Inferior parietal cortex (tissue), 1 donor: Measurements from ENCODE around the gene FHL1.
"Not testable (repeated sequence)": the region's sequence is repeated elsewhere in the genome, so short reads cannot be mapped to it uniquely, and the experiment has no call there.

Source experiments
- DNase-seq: peaks from one replicate; pipeline ENCODE4 v3.0.0-alpha.2; 2016; ENCODE audit errors: extremely low spot score

Gene FHL1

GRCh38 chrX:136146614-136147314 lies 569 bp upstream of the FHL1 start:
- DNase-seq = no peak

GRCh38 chrX:136147976-136148375 lies 643 bp downstream of the FHL1 start:
- DNase-seq = no peak

- DNase-seq = no peak
Measured at GRCh38 chrX:136148391-136148790, 1.1 kb downstream of the FHL1 start.

DNA sequence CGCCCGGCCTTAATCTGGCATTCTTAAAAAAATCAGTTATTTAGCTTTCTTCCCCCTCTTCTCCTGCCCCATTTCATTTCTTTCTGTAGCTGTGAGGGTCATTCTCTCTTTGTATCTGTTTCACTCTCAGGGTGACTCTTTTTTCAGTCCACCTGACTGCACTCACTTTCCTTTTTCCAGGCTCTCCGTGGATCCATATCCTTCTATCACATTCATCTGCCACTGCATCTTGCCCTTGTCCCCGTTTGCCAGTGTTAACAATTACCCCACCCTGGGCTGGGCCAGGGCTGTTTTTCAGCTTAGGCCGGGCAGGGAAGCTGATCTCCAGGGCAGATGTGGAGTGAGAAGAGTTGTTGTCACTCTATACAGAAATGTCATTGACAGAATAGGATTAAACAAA lies 7.7 kb downstream of the FHL1 start:
- no peak for DNase-seq

GRCh38 chrX:136156560-136157117 lies 9.3 kb downstream of the FHL1 start:
- no peak for DNase-seq

DNA sequence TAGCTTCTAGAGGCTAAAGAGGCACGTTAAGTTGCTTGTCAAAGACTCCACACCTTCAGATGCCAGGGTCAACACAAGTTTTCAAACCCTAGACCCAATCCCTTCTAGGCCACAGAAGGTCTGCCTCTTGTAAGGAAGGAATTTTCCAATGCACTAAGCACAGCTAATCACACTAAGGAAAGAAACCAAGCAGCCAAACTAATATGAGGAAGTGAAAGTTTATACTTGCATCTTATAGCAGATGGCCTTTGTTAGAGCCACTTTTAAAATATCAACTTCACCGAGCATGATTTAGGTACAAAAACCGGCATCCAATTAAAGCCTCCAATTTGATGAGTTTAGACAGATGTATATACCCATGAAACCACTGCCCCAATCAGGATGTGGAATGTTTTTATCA lies 9.9 kb downstream of the FHL1 start:
- DNase-seq = no peak

DNA sequence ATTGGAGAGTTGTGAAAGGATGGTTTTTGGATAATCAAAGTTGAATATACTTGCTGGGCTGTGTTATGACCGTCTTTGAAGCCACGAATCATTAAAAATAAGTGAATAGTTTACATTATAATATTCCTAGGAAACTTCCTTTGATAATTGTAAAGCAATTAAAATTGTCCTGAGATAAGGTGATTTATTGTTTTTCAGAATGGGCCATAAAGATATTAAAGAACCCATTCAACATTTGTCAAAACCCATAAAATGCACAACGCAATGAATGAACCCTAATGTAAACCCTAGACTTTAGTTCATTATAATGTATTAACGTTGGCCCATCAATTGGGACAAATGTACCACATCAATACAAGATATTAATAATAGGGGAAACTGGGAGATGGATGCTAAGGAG lies 11.4 kb downstream of the FHL1 start:
- DNase-seq = no peak

DNA sequence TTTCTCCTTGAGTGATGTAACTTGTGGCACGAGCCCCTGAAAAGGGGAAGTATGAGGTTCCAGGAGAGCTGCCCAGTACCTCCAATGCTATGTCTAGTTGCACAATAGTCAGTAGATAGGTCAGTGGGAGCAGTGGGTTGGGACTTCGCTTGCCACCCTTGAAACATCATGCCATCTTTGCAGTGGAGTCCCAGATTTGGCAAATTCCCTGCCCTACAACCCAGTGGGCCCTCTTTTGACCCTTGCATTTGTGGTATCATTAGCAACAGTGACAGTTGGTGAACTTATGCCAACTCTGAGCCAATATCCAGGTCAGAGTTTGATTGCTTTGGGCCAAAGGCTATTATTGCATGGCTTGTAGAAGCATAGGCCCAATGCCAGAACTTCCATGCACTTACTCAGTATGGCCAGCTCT lies 12.3 kb downstream of the FHL1 start:
- no peak for DNase-seq

DNA sequence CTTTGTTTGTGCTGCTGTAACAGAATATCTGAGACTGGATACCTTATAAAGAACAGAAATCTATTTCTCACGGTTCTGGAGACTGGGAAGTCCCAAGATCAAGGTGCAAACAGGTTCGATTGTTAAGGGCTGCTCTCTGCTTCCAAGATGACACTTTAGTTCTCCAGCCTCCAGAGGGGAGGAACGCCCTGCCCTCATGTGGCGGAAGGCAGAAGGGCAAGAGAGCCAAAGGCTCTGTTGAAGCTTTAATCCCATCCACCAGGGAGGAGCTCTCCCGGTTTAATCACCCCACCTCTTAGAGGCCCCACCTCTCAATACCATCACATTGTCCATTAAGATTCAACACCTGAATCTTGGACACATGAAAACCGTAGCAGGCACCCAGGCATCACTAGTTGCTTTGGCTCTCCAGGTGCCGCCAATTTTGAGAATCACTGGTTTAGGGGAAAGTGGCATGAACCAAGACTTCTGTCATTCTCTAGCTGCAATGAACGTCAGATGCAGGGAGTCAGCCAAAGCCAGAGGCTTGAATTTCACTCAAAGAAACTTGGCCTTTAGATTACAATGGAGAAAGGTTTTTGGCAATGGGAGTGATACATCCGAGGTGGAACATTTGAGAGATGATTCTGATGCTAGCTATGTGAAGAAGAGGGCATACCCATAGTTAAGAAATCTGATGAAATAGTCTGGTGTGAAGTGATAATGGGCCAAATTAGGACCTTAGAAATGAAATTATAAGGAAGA lies 15.7 kb downstream of the FHL1 start:
- peak; percentile 25 for DNase-seq

DNA sequence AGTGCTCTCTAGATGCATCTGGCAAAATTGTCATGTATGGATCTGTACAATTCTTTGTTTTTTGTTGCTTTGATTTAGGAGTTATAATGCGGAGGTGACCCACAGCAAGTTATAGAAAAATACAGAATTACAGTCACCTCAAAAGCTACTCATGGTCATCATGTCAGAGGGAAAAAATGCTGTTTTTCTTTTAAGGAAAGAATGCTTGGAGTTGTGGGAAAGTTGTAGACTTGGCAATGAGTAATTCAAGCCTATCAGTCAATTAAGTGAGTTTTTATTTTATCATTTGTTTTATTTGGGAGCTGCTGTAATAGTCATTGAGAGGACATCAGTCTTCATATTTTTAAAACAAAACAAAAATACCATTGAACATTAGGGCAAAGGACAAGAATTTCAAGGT lies 16.4 kb downstream of the FHL1 start:
- DNase-seq = no peak

DNA sequence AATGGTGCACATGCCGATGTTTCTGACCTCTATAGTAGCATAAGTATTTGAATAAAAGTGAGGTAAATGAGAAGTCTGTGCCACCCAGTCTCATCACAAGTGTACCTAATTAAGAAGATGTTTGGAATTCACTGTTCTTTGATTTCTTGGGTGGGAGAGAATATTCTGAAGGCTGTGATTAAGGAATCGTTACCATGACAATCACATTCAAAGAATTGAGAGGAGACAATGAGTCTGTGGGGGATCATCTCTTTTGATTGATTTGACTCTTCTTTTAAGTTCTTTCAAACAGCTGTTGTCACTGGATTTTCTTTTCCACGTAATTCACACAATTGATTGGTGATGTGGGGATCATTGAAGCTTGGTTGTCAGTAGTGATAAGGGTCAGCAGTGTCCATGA lies 18.1 kb downstream of the FHL1 start:
- no peak for DNase-seq

GRCh38 chrX:136166221-136166855 lies 19.0 kb downstream of the FHL1 start:
- DNase-seq = peak; percentile 25

DNA sequence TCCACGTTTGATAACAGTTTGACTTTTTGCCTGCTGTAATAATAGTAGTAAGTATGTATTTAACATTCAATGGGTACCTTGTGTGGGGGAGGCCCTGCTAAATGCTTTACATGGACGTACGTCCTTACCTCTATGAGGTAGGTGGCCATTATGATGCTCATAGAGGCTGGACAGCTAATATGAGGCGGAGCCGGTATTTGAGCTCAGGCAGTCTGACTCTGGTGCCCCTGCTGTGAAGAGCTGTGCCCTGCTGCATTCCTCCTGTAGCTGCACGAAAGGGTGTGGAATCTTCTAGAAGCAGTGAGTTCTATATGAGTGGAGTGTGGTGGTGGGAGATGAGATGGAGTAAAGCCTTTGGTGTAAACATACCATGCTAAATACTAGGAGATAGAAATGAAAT lies 20.7 kb downstream of the FHL1 start:
- DNase-seq = not testable (repeated sequence)

DNA sequence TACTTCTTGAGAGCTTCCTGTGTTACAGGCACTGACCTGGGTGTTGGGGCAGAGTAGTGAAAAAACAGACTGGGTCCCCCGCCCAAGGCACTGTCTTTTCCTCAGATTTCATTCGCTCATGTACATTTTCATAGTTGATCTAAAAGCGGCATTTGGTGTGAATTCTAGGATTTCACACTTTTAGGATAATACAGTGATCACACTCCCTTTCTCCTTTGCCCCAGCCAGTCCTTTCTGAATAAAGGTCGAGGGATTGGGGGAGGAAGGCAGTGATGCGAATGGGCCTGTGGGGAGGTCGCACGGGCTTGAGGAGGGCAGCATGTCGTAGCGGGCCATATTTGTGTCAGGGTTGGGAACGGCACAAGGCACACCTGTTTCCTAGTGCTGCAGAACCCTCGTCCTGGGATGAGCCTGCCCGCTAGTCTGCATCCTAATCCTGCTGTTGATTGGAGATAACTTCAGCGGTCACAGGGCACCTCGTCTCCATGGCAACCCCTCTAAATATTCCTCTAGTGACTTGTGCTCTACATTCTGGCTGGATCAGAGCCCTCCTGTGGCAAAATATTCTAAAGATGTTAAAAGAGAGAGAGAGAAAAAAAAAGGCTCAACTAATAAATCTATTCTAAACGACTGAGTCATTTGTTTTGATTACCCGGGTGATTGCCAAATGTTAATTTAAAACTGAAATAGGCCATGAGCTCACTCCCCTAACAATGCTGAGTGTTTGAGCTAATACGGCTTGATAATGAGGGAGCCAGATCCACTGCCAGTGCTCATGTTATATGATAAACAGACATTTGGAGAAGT lies 21.8 kb downstream of the FHL1 start:
- DNase-seq = peak; percentile 26

DNA sequence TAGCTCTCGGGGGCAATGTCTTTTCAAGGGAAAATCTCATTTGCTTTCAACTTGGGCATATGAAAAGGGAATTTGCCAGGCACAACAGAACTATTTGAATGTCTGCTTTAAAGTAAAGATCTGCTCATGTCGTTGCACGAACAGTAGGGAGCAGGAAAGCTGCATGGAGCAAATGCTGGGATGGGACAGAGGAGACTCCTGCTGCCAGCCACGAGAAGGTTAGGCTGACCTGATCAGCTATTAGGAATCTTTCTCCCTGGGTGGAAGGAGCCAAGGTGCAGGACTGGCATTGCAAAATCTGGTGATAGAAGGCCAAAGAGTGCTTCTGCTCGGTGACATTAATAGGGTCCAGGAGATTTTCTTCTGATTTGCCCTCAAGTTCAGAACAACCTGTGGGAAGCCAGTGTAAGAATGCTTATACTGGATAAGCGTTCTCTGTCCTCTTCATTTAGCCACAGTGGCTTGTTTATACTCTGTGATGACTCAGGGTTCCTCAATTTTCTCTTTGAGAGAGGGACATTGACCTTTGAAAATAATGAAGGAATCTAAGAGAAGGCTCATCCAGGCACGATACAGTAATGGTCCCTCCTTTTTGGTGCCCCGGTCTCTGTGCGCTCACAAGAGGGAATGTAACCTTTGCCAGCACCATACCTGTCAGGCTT lies 22.9 kb downstream of the FHL1 start:
- DNase-seq = peak; percentile 8

DNA sequence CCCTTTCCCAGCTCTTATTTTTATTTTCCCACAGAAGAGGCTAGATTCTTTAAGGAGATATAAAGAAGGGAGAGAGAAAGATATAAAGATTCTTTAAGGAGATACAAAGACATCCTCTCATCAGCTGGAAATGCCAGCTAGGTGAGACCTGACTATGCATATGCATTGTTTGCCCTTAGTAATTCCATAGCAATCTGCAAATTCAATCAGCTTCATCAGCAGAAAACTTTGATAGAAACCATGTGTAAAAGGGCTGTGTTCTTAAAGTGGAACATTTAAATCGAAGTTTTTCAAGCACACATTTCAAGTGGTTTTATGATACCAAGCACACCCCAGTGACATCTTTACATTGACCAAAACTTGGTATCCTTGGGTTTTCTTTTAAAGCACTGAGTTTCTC lies 24.1 kb downstream of the FHL1 start:
- DNase-seq = no peak

- DNase-seq = no peak
Measured at GRCh38 chrX:136176399-136176825, 29.1 kb downstream of the FHL1 start.

DNA sequence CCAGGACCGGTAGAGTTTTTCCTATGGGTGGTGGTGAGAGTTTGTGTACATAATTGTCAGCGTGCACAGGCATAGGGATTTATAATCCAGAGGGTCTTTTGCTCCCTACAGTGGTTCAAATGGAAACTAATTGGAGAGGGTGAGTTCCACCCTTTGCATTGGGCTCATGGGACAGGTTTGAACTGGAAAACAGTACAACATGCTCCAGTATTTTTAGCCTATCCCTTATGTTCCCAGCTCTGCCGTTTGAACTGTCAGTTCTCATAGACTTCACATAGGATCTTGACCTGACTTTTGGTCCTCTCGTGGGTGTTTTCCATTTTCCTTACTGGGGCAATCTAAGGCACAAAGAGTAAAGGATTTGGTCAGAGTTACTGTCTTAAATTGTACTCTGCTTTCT lies 31.8 kb downstream of the FHL1 start:
- DNase-seq = no peak

DNA sequence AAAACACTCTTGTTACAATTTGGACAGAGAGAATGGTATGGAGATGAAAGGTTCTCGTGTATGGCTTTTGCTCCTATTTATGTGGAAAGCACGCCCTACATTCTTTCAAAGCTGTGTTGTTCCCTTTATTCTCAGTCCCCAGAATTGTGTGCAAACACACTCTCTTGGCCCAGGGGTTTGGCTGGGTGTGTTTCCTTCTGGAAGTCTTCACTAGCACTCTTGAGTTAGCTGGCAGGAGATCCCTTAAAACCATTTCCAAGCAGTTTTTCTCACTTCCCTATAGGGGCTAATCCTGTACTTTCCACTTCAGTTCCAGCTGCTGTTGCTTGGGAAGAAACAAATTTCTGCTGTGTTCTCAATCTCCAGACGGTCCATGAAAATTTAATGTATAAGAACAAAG lies 35.1 kb downstream of the FHL1 start:
- no peak for DNase-seq

GRCh38 chrX:136183172-136183571 lies 35.8 kb downstream of the FHL1 start:
- DNase-seq = no peak

- DNase-seq = no peak
Measured at GRCh38 chrX:136183917-136184316, 36.6 kb downstream of the FHL1 start.
